HG03575 (cell line): ENCODE data around the gene TRAF3.

Source experiments
- ATAC-seq: cut with Tn5 transposase; IDR thresholded peaks from one replicate; pipeline ENCODE4 v1.9.1; 2021; ENCODE audit not compliant: unreplicated experiment, insufficient number of reproducible peaks, low FRiP score; ENCODE audit errors: extremely low read depth

TRAF3 gene

DNA sequence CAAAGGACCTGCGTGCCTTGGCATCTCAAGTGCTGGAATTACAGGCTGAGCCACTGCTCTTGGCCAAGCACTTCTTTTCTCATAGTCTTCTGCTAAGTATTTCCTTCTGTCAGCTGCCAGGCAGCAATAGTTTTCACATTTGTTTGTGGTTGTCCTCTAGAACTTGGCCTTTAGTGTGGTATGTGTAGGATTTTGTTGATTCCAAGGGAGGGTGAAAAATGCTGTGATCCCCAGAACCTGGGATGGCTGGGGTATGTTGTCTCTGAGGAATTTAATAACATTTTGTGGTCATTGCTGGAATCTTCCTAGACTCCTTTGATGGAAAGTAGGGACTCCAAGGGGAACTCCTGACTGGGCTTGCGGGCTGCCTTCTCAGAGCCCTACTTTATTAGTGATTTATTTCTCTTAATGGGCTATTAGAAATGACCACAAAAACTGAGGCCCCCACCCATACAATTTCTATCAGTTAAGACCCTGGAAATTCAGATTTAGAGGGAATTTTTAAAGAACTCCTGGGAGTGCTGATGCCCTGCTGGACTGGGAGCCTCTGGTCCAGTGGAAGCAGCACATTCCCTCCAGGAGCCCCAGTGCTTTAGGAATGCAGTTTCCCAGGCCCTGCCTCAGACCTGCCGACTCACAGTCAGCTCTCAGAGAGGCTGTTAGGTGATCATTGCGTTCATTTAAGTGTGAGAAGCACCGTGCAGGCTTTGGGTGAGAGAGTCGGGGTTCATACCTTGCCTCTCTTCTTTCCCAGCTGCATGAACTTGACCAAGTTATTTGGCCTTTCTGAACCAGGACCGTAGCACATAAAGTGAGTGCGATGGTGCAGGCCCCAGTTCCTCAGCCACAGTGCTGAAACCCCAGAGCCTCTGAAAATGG is 22.7 kb downstream of the TRAF3 start:
- ATAC-seq = no peak

DNA sequence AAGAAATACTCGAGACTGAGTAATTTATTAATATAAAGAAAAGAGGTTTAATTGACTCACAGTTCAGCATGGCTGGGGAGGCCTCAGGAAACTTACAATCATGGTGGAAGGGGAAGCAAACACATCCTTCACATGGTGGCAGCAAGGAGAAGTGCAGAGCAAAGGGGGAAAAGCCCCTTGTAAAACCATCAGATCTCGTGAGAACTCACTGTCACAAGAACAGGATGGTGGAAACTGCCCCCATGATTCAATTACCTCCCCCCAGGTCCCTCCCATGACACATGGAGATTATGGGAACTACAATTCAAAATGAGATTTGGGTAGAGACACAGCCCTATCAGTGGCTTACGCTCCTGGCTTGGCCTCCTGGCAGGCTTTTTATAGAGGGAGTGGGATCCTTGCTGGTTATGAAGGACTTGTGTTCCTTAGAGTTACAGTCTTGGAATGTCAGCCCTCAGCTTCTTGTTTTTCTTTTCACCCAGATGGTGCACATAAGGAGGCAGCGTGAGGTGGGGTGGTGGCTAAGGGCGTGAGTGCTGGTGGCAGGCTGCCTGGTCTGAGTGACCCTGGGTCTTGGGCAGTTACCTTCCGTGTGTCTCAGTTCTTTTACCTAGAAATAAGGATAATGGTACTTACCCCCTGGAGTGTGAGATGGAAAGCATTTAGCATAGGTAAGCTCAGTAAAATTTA is 25.7 kb downstream of the TRAF3 start:
- no peak for ATAC-seq

DNA sequence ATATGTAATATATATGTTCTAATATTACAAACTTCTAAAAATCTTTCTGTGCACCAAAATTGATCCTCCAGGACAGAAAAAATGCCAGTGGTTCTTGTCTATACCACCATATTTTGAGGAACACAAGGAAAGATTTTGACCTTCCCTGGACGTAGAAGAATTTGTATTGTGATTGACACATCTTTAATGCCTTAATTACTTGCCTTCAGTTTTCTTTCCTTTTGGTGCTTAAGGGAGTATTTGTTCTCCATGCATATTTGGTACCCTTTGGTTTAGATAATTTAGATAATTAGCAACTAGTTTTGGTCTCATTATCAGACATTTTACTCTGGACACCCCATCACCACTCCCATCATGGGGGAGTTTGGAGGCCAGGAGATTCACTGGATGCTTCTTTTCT is 27.6 kb downstream of the TRAF3 start:
- no peak for ATAC-seq

GRCh38 chr14:102805371-102805891 is 28.2 kb downstream of the TRAF3 start:
- no peak for ATAC-seq

GRCh38 chr14:102805941-102806340 is 28.7 kb downstream of the TRAF3 start:
- no peak for ATAC-seq

GRCh38 chr14:102806447-102806846 is 29.2 kb downstream of the TRAF3 start:
- no peak for ATAC-seq

GRCh38 chr14:102807013-102807406 is 29.8 kb downstream of the TRAF3 start:
- no peak for ATAC-seq

DNA sequence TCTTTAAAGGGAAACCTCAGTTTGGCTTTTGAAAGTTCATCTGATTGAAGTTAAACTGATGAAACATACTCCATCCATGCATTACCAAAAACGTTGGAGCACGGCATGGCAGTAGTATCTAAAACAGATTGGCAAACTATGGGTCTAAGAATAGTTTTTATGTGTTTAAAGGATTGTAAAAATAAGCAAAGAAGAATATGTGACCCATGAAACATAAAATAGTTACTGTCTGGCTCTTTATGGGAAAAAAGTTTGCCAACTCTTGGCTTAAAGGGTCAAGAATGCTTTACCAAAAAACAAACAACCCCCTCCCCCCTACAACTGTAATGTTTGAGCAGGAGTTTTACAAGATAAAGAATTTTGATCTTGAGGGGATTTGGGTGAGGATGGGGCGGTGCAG is 32.6 kb downstream of the TRAF3 start:
- ATAC-seq = no peak

DNA sequence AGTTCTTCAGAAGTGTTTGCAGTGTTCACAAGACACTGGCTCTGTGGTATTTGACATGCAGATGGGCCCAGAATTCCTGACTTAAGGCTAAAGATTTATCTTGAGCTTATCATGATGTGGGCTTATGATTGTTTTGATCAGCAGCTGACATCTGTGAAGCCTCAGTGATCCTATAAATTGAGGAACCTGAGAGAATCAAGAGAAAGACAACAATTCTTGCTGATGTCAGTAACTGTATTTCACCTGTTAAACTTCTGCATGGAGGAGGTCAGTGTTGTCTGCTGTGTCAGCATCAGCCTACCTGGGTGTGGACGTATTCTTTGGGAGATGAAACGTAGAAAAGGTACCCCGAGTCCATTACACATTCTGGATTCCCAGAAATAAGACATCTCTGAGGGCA is 33.3 kb downstream of the TRAF3 start:
- ATAC-seq = no peak

DNA sequence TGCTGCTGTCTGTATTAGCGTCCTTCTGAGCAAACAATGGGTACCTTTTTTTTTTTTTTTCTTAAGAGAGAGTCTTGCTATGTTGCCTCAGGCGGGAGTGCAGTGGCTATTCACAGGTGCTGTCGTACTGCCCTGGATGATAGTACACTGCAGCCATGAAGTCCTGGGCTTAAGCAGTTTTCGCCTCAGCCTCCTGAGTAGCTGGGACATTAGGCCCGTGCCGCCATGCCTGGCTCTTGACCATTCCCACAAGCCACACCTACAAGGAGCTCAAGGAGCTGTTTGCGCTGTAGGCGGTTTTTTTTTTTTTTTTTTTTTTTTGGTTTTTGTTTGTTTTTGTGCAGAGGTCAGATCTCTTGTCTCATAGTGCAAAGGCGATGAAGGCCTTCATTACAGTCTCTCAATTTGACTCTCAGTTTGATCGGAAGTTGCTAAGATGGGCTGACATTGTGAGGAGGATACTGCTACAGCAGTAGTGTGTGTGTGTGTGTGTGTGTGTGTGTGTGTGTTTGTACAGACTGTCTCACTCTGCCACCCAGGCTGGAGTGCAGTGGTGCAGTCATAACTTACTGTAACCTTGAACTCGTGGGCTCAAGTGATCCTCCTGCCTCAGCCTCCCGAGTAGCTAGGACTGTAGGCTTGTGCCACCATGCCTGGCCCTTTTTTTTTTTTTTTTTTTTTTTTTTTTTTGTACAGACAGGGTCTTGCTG is 34.2 kb downstream of the TRAF3 start:
- ATAC-seq = no peak

DNA sequence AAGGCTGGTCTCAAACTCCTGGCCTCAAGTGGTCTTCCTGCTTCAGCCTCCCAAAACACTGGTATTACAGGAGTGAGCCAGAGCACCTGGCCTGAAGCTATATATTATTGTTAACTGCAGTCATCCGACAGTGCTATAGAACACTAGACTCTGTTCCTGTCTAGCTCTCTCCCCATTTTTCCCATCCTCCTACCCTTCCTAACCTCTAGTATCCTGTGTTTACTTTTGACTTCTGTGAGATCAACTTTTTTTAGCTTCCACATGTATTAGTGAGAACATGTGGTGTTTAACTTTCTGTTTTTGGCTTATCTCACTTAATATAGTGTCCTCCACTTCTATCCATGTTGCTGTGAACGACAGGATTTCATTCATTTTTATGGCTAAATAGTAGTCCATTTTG is 34.7 kb downstream of the TRAF3 start:
- ATAC-seq = no peak

DNA sequence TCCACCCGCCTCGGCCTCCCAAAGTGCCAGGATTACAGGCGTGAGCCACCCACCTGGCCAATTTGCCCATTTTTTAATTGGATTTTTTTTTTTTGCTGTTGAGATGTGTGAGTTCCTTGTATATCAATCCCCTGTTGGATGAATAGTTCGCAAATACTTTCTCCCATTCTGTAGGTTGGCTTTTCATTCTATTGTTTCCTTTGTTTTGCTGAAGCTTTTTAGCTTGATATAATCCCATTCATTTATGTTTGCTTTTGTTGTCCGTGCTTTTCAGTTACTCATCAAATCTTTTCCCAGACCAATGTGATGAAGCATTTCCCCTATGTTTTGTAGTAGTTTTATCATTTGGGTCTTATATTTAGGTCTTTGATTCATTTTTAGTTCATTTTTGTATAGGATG is 36.4 kb downstream of the TRAF3 start:
- ATAC-seq = no peak

- ATAC-seq = no peak
These were observed 40.1 kb downstream of the TRAF3 start for GRCh38 chr14:102817318-102817717.

- ATAC-seq = no peak
These were observed 41.0 kb downstream of the TRAF3 start for GRCh38 chr14:102817942-102818940.

DNA sequence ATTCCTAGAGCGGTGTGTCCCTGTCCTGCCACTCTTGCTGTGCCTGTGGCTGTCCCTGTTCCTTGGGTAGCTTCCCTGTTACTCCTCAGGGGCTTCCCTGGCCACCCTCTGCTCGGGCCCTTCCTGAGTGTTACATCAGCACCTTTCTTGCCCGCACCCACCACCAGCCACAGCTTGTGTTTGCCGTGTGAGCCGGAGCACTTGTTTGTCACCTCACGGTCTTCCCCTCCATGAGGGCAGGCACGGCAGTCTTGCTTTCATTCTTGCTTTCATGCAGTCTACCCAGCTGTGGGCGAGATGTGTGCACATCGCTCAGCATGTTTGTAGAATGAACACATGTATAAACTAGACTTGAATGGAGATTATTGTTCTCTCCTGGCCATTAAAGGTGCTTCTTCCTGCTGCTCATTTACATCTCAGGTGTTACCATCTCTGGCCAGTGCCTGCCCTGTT is 42.0 kb downstream of the TRAF3 start:
- ATAC-seq = peak; percentile 41

GRCh38 chr14:102819747-102820330 is 42.6 kb downstream of the TRAF3 start:
- ATAC-seq = no peak

DNA sequence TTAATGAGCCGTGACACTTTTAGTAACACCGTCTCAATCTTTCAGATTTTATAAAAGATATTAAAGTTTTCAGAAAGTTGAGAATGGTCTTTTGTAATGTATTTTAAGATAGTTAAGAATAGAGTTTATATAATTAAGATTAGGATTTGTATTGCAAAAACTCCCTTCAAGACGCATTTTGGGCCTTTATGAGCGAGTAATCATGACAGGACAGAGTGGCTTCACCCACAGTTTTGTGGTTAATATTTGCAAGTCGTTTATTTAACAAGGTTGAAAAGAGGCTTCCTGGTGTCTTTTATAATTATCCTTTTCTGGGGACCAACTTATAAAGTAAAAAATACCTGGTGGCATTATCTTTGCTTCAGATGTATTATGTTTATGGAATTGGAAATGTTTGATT is 44.0 kb downstream of the TRAF3 start:
- no peak for ATAC-seq

DNA sequence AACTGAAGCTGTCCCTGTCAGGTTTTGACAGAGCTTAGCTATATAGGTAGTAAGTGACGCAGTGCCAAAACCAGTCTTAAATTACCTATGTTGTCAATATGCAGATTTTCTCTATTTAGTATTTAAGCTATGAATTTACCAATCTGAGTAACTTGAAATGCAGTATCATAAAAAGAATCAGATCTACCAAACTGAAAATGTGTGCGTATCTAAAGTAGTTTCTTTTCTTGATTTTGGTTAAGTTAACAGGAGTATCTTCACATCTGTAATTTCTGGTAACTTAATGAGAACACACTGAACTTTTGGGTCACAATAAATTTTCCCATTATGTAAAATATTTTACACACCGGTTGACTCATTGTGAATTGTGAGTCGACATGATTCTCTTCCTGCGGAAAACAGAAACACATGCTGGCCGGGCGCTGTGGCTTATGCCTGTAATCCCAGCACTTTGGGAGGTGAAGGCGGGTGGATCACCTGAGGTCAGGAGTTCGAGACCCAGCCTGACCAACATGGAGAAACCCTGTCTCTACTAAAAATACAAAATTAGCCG is 45.1 kb downstream of the TRAF3 start:
- ATAC-seq = no peak
